Fibroblast of the aortic adventitia (primary cell): Measurements from ENCODE around the gene PADI1. TPM values are rescaled to one million over a fixed set of nuclear protein-coding genes. Genes with fewer than 3 reads are reported as not detected.
A peak's percentile ranks its signal among the peaks of the same experiment; 100 is the strongest.

Source experiments
- DNase-seq: peaks from one replicate; pipeline ENCODE4 v3.0.0-alpha.2; 2010; ENCODE audit warnings: low read depth
- H3K4me3 ChIP-seq: 2 replicates; pipeline ENCODE4 v1.5.1; 2011; ENCODE audit warnings: low read depth, mild to moderate bottlenecking, control low read depth, low read length, moderate library complexity
- CTCF ChIP-seq: IDR thresholded peaks from 2 replicates; pipeline ENCODE4 v1.5.1; 2011; ENCODE audit warnings: mild to moderate bottlenecking, low read length, control low read depth, inconsistent platforms; ENCODE audit not compliant: insufficient read depth
- total RNA-seq: library from RNA; depleted of rRNA; stranded (reverse); fragments of >200 nt; gene quantifications from 2 replicates; pipeline ENCODE4 v1.2.3, GENCODE V29; 2012; ENCODE audit warnings: low replicate concordance

PADI1 gene
- total RNA-seq, 1 donor, result 0.09 TPM

- TF ChIP-seq CTCF, result no peak
- no peak for DNase-seq
- H3K4me3 ChIP-seq, result no peak overlapping the region
Measured at GRCh38 chr1:17211377-17211776, 6.4 kb downstream of the PADI1 start.

GRCh38 chr1:17212009-17212408, 7.1 kb downstream of the PADI1 start:
- no peak overlapping the region for H3K4me3 ChIP-seq
- DNase-seq, result no peak
- TF ChIP-seq CTCF, result no peak

- no peak overlapping the region for H3K4me3 ChIP-seq
- no peak for TF ChIP-seq CTCF
- DNase-seq, result peak; percentile 64
Measured at GRCh38 chr1:17212487-17213121, 7.7 kb downstream of the PADI1 start.

GRCh38 chr1:17213148-17213781, 8.3 kb downstream of the PADI1 start:
- TF ChIP-seq CTCF, result no peak
- H3K4me3 ChIP-seq, result no peak overlapping the region
- no peak for DNase-seq

- no peak for DNase-seq
- H3K4me3 ChIP-seq, result no peak overlapping the region
- TF ChIP-seq CTCF, result no peak
Measured at GRCh38 chr1:17213782-17214148, 8.8 kb downstream of the PADI1 start.

GRCh38 chr1:17214876-17215544, 10.1 kb downstream of the PADI1 start:
- DNase-seq, result no peak
- no peak for TF ChIP-seq CTCF
- no peak overlapping the region for H3K4me3 ChIP-seq
